A549 (cell line): ENCODE measurements around the gene BBIP1.

Experiments
- CTCF ChIP-seq: fragments of >200 bp; sonication (Bioruptor Twin); formaldehyde crosslinking; IDR thresholded peaks from 3 replicates; pipeline ENCODE4 v1.5.1; 2016
- EP300 ChIP-seq, 2 experiments: fragments of >200 bp; sonication (Bioruptor Twin); formaldehyde crosslinking; IDR thresholded peaks; 2 replicates in 1 of 2; 3 replicates in 1 of 2; pipeline ENCODE4 v1.6.1; 2016 to 2017
- MAZ ChIP-seq: fragments of 150-350 bp; IDR thresholded peaks from 2 replicates; pipeline ENCODE4 v1.6.1; 2014; ENCODE audit warnings: antibody characterized with exemption, low read depth, low read length, borderline replicate concordance
- TF ChIP-seq, protein P1 (sequence below): fragments of 250-450 bp; sonication (Bioruptor Pico); IDR thresholded peaks from 2 replicates; pipeline ENCODE4 v1.5.0; 2021; ENCODE audit warnings: mild to moderate bottlenecking, moderate library complexity, borderline replicate concordance

- TF ChIP-seq EP300 (IDR thresholded peaks at IDR 0.05) (no peak), MAZ (no peak), CTCF (no peak)
- TF ChIP-seq, protein P1, sequence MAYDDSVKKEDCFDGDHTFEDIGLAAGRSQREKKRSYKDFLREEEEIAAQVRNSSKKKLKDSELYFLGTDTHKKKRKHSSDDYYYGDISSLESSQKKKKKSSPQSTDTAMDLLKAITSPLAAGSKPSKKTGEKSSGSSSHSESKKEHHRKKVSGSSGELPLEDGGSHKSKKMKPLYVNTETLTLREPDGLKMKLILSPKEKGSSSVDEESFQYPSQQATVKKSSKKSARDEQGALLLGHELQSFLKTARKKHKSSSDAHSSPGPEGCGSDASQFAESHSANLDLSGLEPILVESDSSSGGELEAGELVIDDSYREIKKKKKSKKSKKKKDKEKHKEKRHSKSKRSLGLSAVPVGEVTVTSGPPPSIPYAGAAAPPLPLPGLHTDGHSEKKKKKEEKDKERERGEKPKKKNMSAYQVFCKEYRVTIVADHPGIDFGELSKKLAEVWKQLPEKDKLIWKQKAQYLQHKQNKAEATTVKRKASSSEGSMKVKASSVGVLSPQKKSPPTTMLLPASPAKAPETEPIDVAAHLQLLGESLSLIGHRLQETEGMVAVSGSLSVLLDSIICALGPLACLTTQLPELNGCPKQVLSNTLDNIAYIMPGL (CRISPR knock-in tag) = no peak
Observed at GRCh38 chr10:110898391-110898790, 20.6 kb downstream of the BBIP1 start.
